OCI-LY7 (cell line): Measurements from ENCODE around the gene LSAMP.

Experiments
- CTCF ChIP-seq: fragments of 200-600 bp; sonication (generic); conservative IDR thresholded peaks from 2 replicates; pipeline ENCODE4 v1.5.1; 2014; ENCODE audit warnings: mild to moderate bottlenecking, antibody characterized with exemption, low read length, moderate library complexity, mixed read lengths
- EZH2phosphoT487 ChIP-seq: fragments of 200-600 bp; sonication (generic); IDR thresholded peaks from 2 replicates; pipeline ENCODE4 v1.6.1; 2018; ENCODE audit warnings: low read depth, borderline replicate concordance, mild to moderate bottlenecking, mixed run types, antibody characterized with exemption, low read length, moderate library complexity, mixed read lengths

GRCh38 chr3:116176974-116177555, 268.2 kb downstream of the LSAMP start:
- TF ChIP-seq CTCF (no peak), EZH2phosphoT487 (no peak)
